ENCODE results near the gene WIZ. TPM values are rescaled to one million over a fixed set of nuclear protein-coding genes. Genes with fewer than 3 reads are reported as not detected.
"Not testable (repeated sequence)": the region's sequence is repeated elsewhere in the genome, so short reads cannot be mapped to it uniquely, and the experiment has no call there.

Gene WIZ
- total RNA-seq, 1 donor from 2014 or later, result 42.7 TPM

DNA sequence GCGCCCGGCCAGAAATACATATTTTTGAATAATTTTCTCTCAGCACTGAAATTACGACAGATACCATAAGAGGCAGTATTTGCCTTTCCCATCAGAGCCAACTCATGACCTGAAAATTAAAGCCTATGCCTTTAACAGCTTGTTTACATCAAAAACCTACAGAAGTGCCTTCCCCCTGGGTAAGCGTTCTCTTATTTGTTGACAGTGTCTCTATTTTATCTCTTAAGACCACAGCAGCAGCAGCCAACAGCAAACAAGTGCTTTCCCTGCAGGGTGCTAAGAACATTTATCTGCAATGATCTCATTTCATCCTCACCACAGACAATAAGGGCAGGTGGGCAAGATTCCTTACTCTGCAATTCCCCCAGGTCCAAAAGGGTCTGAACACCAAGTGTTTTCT lies 36.9 kb downstream of the WIZ start:
- TF ChIP-seq CTCF (IDR thresholded peaks at IDR 0.05; ENCODE audit: insufficient read depth, low read length, poor library complexity, severe bottlenecking), result no peak
- H3K36me3 ChIP-seq (ENCODE audit: control insufficient read depth, insufficient read depth, low read length), result no peaks in the 10 kb centered on the region
- no peak overlapping the region for H3K4me3 ChIP-seq (ENCODE audit: low read depth, low read length)

GRCh38 chr19:15411351-15411750 lies 38.4 kb downstream of the WIZ start:
- DNase-seq (ENCODE audit: low read depth); H3K27me3 ChIP-seq (ENCODE audit: control insufficient read depth, insufficient read depth, low read length); H3K36me3 ChIP-seq (ENCODE audit: control insufficient read depth, insufficient read depth, low read length); H3K4me3 ChIP-seq (ENCODE audit: low read depth, low read length): not testable (repeated sequence)

More for the DNA sequence above, 36.9 kb downstream of the WIZ start:
- H3K27me3 ChIP-seq (ENCODE audit: control insufficient read depth, insufficient read depth, low read length), result no peaks in the 10 kb centered on the region
- no peak for DNase-seq (ENCODE audit: low read depth)

GRCh38 chr19:15404780-15405211 lies 45.0 kb downstream of the WIZ start:
- Histone ChIP-seq H3K4me3 (ENCODE audit: low read depth, low read length) (no peak overlapping the region), H3K27me3 (ENCODE audit: control insufficient read depth, insufficient read depth, low read length) (no peaks in the 10 kb centered on the region), H3K36me3 (ENCODE audit: control insufficient read depth, insufficient read depth, low read length) (peaks cover 2% of the 10 kb centered on the region)
- no peak for TF ChIP-seq CTCF (IDR thresholded peaks at IDR 0.05; ENCODE audit: insufficient read depth, low read length, poor library complexity, severe bottlenecking)
- no peak for DNase-seq (ENCODE audit: low read depth)

GRCh38 chr19:15404097-15404779 lies 45.5 kb downstream of the WIZ start:
- Histone ChIP-seq H3K27me3 (ENCODE audit: control insufficient read depth, insufficient read depth, low read length) (no peaks in the 10 kb centered on the region), H3K4me3 (ENCODE audit: low read depth, low read length) (no peak overlapping the region), H3K36me3 (ENCODE audit: control insufficient read depth, insufficient read depth, low read length) (peaks cover 2% of the 10 kb centered on the region)
- no peak for TF ChIP-seq CTCF (IDR thresholded peaks at IDR 0.05; ENCODE audit: insufficient read depth, low read length, poor library complexity, severe bottlenecking)
- no peak for DNase-seq (ENCODE audit: low read depth)

GRCh38 chr19:15403151-15403531 lies 46.6 kb downstream of the WIZ start:
- Histone ChIP-seq H3K36me3 (ENCODE audit: control insufficient read depth, insufficient read depth, low read length) (peaks cover 2% of the 10 kb centered on the region), H3K4me3 (ENCODE audit: low read depth, low read length) (no peak overlapping the region), H3K27me3 (ENCODE audit: control insufficient read depth, insufficient read depth, low read length) (no peaks in the 10 kb centered on the region)
- DNase-seq (ENCODE audit: low read depth), result no peak
- no peak for TF ChIP-seq CTCF (IDR thresholded peaks at IDR 0.05; ENCODE audit: insufficient read depth, low read length, poor library complexity, severe bottlenecking)

- no peaks in the 10 kb centered on the region for H3K27me3 ChIP-seq (ENCODE audit: control insufficient read depth, insufficient read depth, low read length)
- no peak overlapping the region for H3K4me3 ChIP-seq (ENCODE audit: low read depth, low read length)
- no peak for TF ChIP-seq CTCF (IDR thresholded peaks at IDR 0.05; ENCODE audit: insufficient read depth, low read length, poor library complexity, severe bottlenecking)
- H3K36me3 ChIP-seq (ENCODE audit: control insufficient read depth, insufficient read depth, low read length), result peaks cover 3% of the 10 kb centered on the region
- no peak for DNase-seq (ENCODE audit: low read depth)
These were observed 47.2 kb downstream of the WIZ start for GRCh38 chr19:15402411-15403150.
